ENCODE measurements around the gene MSH3.

Gene MSH3

DNA sequence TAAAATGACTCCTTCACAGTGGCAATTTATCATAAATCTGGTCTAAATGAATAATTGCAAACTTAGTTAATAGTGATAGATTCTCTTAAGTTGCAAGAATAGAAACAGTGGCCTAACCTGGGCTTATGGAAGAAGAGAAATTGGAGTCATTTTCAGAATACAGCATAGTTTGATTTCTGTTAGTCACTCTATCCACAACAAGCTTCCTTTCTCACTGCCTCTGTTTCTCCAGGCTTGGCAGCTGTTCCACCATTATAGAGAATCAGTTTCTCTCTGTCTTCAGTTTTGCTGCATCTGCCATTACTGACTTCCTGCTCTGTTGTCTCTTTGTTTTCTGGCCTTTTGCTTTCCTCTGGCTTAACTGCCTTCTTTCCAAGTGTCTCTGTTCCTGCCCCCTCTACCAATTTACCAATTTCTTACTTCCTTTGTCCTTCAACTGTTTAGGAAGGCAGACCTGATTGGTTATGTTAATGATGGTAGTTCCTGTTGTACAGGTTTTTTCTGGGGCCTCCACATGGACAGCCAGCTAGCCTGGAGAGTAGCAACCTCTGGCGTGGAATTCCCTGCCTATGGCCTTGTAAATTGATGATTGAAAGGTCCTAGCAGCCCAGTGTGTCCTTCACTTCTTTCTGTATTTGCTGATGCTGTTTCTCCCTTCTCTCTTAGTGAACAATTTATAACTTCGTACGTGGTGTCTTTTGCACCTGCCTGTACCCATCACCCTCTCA, 229.8 kb downstream of the MSH3 start:
- H3K4me3 ChIP-seq (ENCODE audit: low read depth, low read length) = no peak overlapping the region
- CTCF ChIA-PET = interaction anchor here (1.0 kb wide), 1 partner anchor 11 kb away, joined by 4 read pairs; no protein-coding TSS in a partner anchor

DNA sequence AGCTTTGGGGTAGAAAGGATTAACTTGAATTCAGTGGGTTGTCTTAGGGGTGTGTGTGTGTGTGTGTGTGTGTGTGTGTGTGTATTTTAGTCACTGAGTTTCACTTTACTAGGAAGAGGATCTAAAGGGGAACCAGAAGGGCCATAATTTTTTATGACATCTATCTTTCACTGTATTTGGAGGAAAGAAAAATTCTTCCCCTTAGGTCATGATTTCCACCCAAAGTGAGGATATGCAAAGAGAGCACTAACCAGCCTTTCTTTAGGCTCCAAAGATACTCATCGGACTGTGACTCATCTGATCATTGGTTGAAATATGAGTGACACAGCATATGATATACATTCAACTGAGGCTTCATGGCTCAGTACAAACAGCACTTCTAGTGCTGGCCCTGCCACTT, 230.5 kb downstream of the MSH3 start:
- Histone ChIP-seq H3K36me3 (ENCODE audit: control insufficient read depth in 2 of 2, insufficient read depth in 1 of 2, low read length in 2 of 2) (peaks cover 3 to 7% of the 10 kb centered on the region in 2 experiments; a peak in 2 of 3 replicates), H3K9me3 (ENCODE audit: control insufficient read depth, insufficient read depth, low read depth, low read length) (no peaks in the 10 kb centered on the region), H3K4me3 (ENCODE audit: low read depth, low read length) (no peak overlapping the region), H3K27ac (ENCODE audit: extremely low read depth, low read depth, low read length) (no peak overlapping the region), H3K4me1 (ENCODE audit: control insufficient read depth, insufficient read depth, low read length) (no peaks in the 10 kb centered on the region)
- ChIA-PET POLR2A (no interaction called here), CTCF (no interaction called here)
- TF ChIP-seq ZNF549 (tag by site-specific recombination; IDR thresholded peaks at IDR 0.05) (no peak), ZNF324 (tag by site-specific recombination; IDR thresholded peaks at IDR 0.05) (no peak), ZNF660 (tag by site-specific recombination; IDR thresholded peaks at IDR 0.05) (no peak), ZNF558 (tag by site-specific recombination; IDR thresholded peaks at IDR 0.05) (no peak), OVOL3 (tag by site-specific recombination; IDR thresholded peaks at IDR 0.05) (no peak), FEZF1 (tag by site-specific recombination; IDR thresholded peaks at IDR 0.05) (no peak), ZNF548 (tag by site-specific recombination; IDR thresholded peaks at IDR 0.05) (no peak), ZBTB7A (tag by site-specific recombination; IDR thresholded peaks at IDR 0.05; ENCODE audit: low read depth) (no peak), ZBTB21 (tag by site-specific recombination; IDR thresholded peaks at IDR 0.05) (no peak), ZNF292 (tag by site-specific recombination; IDR thresholded peaks at IDR 0.05; ENCODE audit: borderline replicate concordance, low read depth) (no peak), ZFP3 (tag by site-specific recombination; IDR thresholded peaks at IDR 0.05; ENCODE audit: low read depth) (no peak), GLI4 (tag by site-specific recombination; IDR thresholded peaks at IDR 0.05) (no peak), HOXC10 (CRISPR knock-in tag; IDR thresholded peaks at IDR 0.05) (no peak), ZNF2 (tag by site-specific recombination; IDR thresholded peaks at IDR 0.05) (no peak), ZNF658 (tag by site-specific recombination; IDR thresholded peaks at IDR 0.05) (no peak), GLI2 (tag by site-specific recombination; IDR thresholded peaks at IDR 0.05; ENCODE audit: borderline replicate concordance, low read depth) (no peak)
- TF ChIP-seq, protein P1, sequence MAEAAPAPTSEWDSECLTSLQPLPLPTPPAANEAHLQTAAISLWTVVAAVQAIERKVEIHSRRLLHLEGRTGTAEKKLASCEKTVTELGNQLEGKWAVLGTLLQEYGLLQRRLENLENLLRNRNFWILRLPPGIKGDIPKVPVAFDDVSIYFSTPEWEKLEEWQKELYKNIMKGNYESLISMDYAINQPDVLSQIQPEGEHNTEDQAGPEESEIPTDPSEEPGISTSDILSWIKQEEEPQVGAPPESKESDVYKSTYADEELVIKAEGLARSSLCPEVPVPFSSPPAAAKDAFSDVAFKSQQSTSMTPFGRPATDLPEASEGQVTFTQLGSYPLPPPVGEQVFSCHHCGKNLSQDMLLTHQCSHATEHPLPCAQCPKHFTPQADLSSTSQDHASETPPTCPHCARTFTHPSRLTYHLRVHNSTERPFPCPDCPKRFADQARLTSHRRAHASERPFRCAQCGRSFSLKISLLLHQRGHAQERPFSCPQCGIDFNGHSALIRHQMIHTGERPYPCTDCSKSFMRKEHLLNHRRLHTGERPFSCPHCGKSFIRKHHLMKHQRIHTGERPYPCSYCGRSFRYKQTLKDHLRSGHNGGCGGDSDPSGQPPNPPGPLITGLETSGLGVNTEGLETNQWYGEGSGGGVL (tag by site-specific recombination; IDR thresholded peaks at IDR 0.05) = no peak
- TF ChIP-seq, protein P2, sequence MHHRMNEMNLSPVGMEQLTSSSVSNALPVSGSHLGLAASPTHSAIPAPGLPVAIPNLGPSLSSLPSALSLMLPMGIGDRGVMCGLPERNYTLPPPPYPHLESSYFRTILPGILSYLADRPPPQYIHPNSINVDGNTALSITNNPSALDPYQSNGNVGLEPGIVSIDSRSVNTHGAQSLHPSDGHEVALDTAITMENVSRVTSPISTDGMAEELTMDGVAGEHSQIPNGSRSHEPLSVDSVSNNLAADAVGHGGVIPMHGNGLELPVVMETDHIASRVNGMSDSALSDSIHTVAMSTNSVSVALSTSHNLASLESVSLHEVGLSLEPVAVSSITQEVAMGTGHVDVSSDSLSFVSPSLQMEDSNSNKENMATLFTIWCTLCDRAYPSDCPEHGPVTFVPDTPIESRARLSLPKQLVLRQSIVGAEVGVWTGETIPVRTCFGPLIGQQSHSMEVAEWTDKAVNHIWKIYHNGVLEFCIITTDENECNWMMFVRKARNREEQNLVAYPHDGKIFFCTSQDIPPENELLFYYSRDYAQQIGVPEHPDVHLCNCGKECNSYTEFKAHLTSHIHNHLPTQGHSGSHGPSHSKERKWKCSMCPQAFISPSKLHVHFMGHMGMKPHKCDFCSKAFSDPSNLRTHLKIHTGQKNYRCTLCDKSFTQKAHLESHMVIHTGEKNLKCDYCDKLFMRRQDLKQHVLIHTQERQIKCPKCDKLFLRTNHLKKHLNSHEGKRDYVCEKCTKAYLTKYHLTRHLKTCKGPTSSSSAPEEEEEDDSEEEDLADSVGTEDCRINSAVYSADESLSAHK (tag by site-specific recombination; IDR thresholded peaks at IDR 0.05) = no peak
- TF ChIP-seq, protein P3, sequence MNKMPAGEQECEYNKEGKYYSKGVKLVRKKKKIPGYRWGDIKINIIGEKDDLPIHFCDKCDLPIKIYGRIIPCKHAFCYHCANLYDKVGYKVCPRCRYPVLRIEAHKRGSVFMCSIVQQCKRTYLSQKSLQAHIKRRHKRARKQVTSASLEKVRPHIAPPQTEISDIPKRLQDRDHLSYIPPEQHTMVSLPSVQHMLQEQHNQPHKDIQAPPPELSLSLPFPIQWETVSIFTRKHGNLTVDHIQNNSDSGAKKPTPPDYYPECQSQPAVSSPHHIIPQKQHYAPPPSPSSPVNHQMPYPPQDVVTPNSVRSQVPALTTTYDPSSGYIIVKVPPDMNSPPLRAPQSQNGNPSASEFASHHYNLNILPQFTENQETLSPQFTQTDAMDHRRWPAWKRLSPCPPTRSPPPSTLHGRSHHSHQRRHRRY (tag by site-specific recombination; IDR thresholded peaks at IDR 0.05) = no peak

More for the DNA sequence above, 229.8 kb downstream of the MSH3 start:
- Histone ChIP-seq H3K36me3 (ENCODE audit: control insufficient read depth in 2 of 2, insufficient read depth in 1 of 2, low read length in 2 of 2) (peaks cover 3 to 5% of the 10 kb centered on the region in 2 experiments; a peak in 2 of 3 replicates), H3K4me1 (ENCODE audit: control insufficient read depth, insufficient read depth, low read length) (no peaks in the 10 kb centered on the region), H3K9me3 (ENCODE audit: control insufficient read depth, insufficient read depth, low read depth, low read length) (no peaks in the 10 kb centered on the region), H3K27ac (ENCODE audit: extremely low read depth, low read depth, low read length) (no peak overlapping the region)
- no peak for TF ChIP-seq ZFHX2 (tag by site-specific recombination; conservative IDR thresholded peaks at IDR 0.05)
- POLR2A ChIA-PET = no interaction called here

Measured in HEK293 (cell line).